ENCODE results near the gene NTSR1.

The NTSR1 gene

GRCh38 chr20:62728028-62728780 is 19.6 kb downstream of the NTSR1 start:
- no peak for TF ChIP-seq CTCF (IDR thresholded peaks at IDR 0.05; ENCODE audit: insufficient read depth, low read depth, low read length, missing control alignments)
- no peak for DNase-seq (ENCODE audit: low read depth)
- H3K4me3 ChIP-seq (ENCODE audit: low read length) = no peak overlapping the region

GRCh38 chr20:62728781-62729300 is 20.2 kb downstream of the NTSR1 start:
- DNase-seq (ENCODE audit: low read depth) = no peak
- H3K4me3 ChIP-seq (ENCODE audit: low read length) = no peak overlapping the region
- no peak for TF ChIP-seq CTCF (IDR thresholded peaks at IDR 0.05; ENCODE audit: insufficient read depth, low read depth, low read length, missing control alignments)

GRCh38 chr20:62730481-62730880 is 21.8 kb downstream of the NTSR1 start:
- no peak for TF ChIP-seq CTCF (IDR thresholded peaks at IDR 0.05; ENCODE audit: insufficient read depth, low read depth, low read length, missing control alignments)
- DNase-seq (ENCODE audit: low read depth) = no peak
- no peak overlapping the region for H3K4me3 ChIP-seq (ENCODE audit: low read length)

GRCh38 chr20:62732031-62732760 is 23.6 kb downstream of the NTSR1 start:
- TF ChIP-seq CTCF (IDR thresholded peaks at IDR 0.05; ENCODE audit: insufficient read depth, low read depth, low read length, missing control alignments) = no peak
- DNase-seq (ENCODE audit: low read depth) = no peak
- no peak overlapping the region for H3K4me3 ChIP-seq (ENCODE audit: low read length)

GRCh38 chr20:62732842-62733525 is 24.3 kb downstream of the NTSR1 start:
- TF ChIP-seq CTCF (IDR thresholded peaks at IDR 0.05; ENCODE audit: insufficient read depth, low read depth, low read length, missing control alignments) = no peak
- DNase-seq (ENCODE audit: low read depth) = no peak
- no peak overlapping the region for H3K4me3 ChIP-seq (ENCODE audit: low read length)

- H3K4me3 ChIP-seq (ENCODE audit: low read length) = no peak overlapping the region
- no peak for TF ChIP-seq CTCF (IDR thresholded peaks at IDR 0.05; ENCODE audit: insufficient read depth, low read depth, low read length, missing control alignments)
- DNase-seq (ENCODE audit: low read depth) = no peak
Observed at GRCh38 chr20:62733526-62733842, 24.8 kb downstream of the NTSR1 start.
